Stimulated activated CD4-positive, alpha-beta T cell treated with anti-CD3 and anti-CD28 coated beads, Interleukin-4, amount 100 ng/mL, for 48 hours (primary cell): ENCODE data around the gene FIGNL2.

Source experiments
- DNase-seq, 2 donors: peaks; one replicate each; pipeline ENCODE4 v3.0.0-alpha.2; 2020; ENCODE audit warnings: low read depth in 2 of 2

FIGNL2 gene

DNA sequence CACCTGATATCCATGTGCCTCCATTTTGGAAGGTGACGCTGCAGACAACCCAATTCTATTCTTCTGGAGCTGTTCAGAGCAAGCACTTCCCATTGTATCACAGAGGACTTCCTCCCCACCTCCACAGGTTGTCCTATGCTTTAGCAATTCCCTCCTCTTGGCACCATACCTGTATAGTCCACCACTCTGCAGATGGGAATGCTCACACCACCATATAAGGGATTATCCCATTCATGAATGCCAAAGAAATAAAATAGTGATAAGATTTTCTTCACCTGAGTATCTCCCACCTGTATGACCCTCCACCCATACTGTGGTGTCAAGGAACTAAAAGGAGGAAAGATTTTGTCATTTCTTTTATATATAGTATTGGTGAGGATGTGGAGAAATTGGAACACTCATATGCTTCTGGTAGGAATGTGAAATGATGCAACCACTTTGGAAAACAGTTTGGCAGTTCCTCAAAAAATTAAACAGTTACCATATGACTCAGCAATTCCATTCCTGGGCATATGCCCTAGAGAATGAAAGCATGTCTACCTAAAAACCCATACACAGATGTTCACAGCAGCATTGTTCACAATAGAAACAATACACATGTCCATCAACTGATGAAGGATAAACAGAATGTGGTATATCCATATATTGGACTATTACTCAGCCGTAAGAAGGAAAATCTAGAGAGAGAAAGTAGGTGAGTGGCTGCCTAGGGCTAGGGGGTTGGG, 75.2 kb downstream of the FIGNL2 start:
- DNase-seq = no peak

DNA sequence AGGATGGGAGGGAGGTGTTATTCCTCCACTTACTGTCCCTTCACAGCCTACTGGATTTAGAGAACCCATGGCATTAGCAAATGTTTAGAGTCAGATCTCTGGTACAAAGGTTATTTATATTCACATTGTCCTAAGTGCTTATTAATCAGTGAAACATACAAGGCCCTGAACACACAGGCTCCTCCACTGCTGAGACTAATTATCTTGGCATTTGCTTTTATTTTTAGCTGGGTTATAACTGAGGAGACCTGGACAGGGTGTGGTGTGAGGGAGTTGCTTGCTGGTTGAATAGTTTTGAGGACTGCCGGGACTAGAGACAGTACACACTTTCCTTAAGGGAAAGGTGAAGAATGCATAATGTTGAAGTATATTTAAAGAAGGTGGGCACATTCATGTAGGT, 77.5 kb downstream of the FIGNL2 start:
- DNase-seq = no peak
